Mammary epithelial cell (primary cell): Measurements from ENCODE around the gene MARCHF3.

Experiments used
- EZH2 ChIP-seq: IDR thresholded peaks from 2 replicates; pipeline ENCODE4 v1.6.1; 2012; ENCODE audit warnings: low read length, inconsistent platforms, borderline replicate concordance
- TF ChIP-seq, protein P1 (sequence below), 2 donors: IDR thresholded peaks in 1 of 2; conservative IDR thresholded peaks in 1 of 2; 2 replicates each; pipeline ENCODE4 v1.5.1; 2011 to 2012; ENCODE audit warnings: inconsistent platforms in 2 of 2, low read length in 2 of 2, mild to moderate bottlenecking in 2 of 2, control low read depth in 1 of 2, low read depth in 1 of 2; ENCODE audit not compliant: insufficient read depth in 1 of 2; ENCODE audit errors: extremely low read depth in 1 of 2

GRCh38 chr5:126981701-126982100 lies 48.7 kb downstream of the MARCHF3 start:
- TF ChIP-seq, protein P1, sequence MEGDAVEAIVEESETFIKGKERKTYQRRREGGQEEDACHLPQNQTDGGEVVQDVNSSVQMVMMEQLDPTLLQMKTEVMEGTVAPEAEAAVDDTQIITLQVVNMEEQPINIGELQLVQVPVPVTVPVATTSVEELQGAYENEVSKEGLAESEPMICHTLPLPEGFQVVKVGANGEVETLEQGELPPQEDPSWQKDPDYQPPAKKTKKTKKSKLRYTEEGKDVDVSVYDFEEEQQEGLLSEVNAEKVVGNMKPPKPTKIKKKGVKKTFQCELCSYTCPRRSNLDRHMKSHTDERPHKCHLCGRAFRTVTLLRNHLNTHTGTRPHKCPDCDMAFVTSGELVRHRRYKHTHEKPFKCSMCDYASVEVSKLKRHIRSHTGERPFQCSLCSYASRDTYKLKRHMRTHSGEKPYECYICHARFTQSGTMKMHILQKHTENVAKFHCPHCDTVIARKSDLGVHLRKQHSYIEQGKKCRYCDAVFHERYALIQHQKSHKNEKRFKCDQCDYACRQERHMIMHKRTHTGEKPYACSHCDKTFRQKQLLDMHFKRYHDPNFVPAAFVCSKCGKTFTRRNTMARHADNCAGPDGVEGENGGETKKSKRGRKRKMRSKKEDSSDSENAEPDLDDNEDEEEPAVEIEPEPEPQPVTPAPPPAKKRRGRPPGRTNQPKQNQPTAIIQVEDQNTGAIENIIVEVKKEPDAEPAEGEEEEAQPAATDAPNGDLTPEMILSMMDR (conservative IDR thresholded peaks at IDR 0.05 in 1 of 2, IDR thresholded peaks at IDR 0.05 in 1 of 2; ENCODE audit: extremely low read depth in 1 of 2, insufficient read depth in 1 of 2, low read depth in 1 of 2, low read length in 2 of 2), result no peak
- no peak for TF ChIP-seq EZH2
